ENCODE data around the gene SLC25A28. TPM values are rescaled to one million over a fixed set of nuclear protein-coding genes. Genes with fewer than 3 reads are reported as not detected.
"Not testable (repeated sequence)": the region's sequence is repeated elsewhere in the genome, so short reads cannot be mapped to it uniquely, and the experiment has no call there.

SLC25A28 gene
- total RNA-seq, 1 donor from 2014 or later, result 40.2 TPM

DNA sequence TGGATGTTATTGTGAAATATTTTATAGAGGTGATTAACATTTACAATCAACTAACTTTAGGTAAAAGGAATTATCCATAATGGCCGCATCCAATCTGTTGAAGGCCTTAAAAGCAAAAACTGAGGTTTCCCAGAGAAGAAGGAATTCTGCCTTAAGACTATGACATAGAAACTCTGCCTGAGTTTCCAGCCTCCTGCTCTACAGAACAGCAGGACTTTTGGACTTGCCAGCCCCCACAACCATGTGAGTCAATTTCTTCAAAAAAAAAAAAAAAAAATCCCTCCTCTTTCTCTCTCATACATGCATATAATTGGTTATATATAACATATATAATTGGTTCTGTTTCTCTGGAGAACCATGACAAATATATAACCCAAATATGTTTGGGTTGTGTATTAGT, 15.4 kb downstream of the SLC25A28 start:
- H3K4me3 Mint-ChIP-seq, result no peak overlapping the region
- TF ChIP-seq, protein P1, sequence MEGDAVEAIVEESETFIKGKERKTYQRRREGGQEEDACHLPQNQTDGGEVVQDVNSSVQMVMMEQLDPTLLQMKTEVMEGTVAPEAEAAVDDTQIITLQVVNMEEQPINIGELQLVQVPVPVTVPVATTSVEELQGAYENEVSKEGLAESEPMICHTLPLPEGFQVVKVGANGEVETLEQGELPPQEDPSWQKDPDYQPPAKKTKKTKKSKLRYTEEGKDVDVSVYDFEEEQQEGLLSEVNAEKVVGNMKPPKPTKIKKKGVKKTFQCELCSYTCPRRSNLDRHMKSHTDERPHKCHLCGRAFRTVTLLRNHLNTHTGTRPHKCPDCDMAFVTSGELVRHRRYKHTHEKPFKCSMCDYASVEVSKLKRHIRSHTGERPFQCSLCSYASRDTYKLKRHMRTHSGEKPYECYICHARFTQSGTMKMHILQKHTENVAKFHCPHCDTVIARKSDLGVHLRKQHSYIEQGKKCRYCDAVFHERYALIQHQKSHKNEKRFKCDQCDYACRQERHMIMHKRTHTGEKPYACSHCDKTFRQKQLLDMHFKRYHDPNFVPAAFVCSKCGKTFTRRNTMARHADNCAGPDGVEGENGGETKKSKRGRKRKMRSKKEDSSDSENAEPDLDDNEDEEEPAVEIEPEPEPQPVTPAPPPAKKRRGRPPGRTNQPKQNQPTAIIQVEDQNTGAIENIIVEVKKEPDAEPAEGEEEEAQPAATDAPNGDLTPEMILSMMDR (conservative IDR thresholded peaks at IDR 0.05), result no peak
- no peak for DNase-seq (ENCODE audit: low read depth, low spot score)
- peaks cover 3% of the 10 kb centered on the region for H3K9me3 Mint-ChIP-seq
- H3K36me3 Mint-ChIP-seq (ENCODE audit: low read depth), result peaks cover 3% of the 10 kb centered on the region
- H3K4me1 Mint-ChIP-seq, result no peaks in the 10 kb centered on the region
- H3K27me3 Mint-ChIP-seq (ENCODE audit: low read depth), result peaks cover 2% of the 10 kb centered on the region
- no peak overlapping the region for H3K27ac Mint-ChIP-seq (ENCODE audit: unreplicated experiment)

DNA sequence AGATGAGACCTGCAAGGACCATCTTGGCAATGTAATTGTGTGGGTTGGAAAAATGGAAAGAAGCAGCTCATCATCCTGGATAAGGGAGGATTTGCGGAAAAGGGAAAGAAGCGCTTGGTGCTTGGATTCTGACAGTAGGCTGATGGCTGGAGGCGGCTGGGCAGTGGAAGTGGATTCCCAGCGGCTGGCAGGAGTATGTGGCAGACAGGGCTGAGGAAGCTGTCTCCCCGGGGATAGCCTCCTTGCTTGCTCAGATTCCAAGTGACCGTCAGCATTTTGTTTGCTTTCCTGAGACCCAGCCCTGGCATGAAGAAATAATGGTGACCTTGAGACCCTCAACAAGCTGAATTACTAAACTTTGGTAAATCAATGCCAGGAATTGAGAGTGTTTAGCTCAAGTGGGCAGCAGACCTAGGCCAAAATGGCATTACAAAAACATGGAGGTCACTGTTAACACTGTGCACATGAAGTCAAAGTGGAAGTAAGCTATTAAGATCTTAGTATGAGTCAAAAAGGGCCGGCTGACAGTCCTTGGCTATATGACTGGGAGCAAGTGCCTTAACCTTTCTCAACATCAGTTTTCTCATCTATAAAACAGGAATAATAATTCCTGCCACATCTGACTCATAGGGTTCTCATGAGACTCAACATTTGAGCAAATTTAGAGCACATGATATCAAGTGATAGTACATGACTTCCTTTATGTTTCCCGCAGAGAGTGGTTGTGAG, 21.3 kb downstream of the SLC25A28 start:
- H3K36me3 Mint-ChIP-seq (ENCODE audit: low read depth), result no peaks in the 10 kb centered on the region
- no peaks in the 10 kb centered on the region for H3K4me1 Mint-ChIP-seq
- H3K27ac Mint-ChIP-seq (ENCODE audit: unreplicated experiment), result peak overlapping the region; percentile 22
- peaks cover 3% of the 10 kb centered on the region for H3K9me3 Mint-ChIP-seq
- DNase-seq (ENCODE audit: low read depth, low spot score), result no peak
- TF ChIP-seq, protein P1 (conservative IDR thresholded peaks at IDR 0.05), result no peak
- H3K27me3 Mint-ChIP-seq (ENCODE audit: low read depth), result peaks cover 20% of the 10 kb centered on the region
- H3K4me3 Mint-ChIP-seq, result no peak overlapping the region

GRCh38 chr10:99598011-99598410, 22.2 kb downstream of the SLC25A28 start:
- peaks cover 20% of the 10 kb centered on the region for H3K27me3 Mint-ChIP-seq (ENCODE audit: low read depth)
- peaks cover 3% of the 10 kb centered on the region for H3K9me3 Mint-ChIP-seq
- no peaks in the 10 kb centered on the region for H3K36me3 Mint-ChIP-seq (ENCODE audit: low read depth)
- no peak for DNase-seq (ENCODE audit: low read depth, low spot score)
- no peaks in the 10 kb centered on the region for H3K4me1 Mint-ChIP-seq
- TF ChIP-seq, protein P1 (conservative IDR thresholded peaks at IDR 0.05), result no peak
- H3K4me3 Mint-ChIP-seq, result no peak overlapping the region
- H3K27ac Mint-ChIP-seq (ENCODE audit: unreplicated experiment), result peak overlapping the region; percentile 27

- H3K36me3 Mint-ChIP-seq (ENCODE audit: low read depth); DNase-seq (ENCODE audit: low read depth, low spot score); H3K9me3 Mint-ChIP-seq; H3K4me3 Mint-ChIP-seq; H3K27ac Mint-ChIP-seq (ENCODE audit: unreplicated experiment); H3K4me1 Mint-ChIP-seq: not testable (repeated sequence)
- peaks cover 20% of the 10 kb centered on the region for H3K27me3 Mint-ChIP-seq (ENCODE audit: low read depth)
Measured at GRCh38 chr10:99596708-99597107, 23.5 kb downstream of the SLC25A28 start.

DNA sequence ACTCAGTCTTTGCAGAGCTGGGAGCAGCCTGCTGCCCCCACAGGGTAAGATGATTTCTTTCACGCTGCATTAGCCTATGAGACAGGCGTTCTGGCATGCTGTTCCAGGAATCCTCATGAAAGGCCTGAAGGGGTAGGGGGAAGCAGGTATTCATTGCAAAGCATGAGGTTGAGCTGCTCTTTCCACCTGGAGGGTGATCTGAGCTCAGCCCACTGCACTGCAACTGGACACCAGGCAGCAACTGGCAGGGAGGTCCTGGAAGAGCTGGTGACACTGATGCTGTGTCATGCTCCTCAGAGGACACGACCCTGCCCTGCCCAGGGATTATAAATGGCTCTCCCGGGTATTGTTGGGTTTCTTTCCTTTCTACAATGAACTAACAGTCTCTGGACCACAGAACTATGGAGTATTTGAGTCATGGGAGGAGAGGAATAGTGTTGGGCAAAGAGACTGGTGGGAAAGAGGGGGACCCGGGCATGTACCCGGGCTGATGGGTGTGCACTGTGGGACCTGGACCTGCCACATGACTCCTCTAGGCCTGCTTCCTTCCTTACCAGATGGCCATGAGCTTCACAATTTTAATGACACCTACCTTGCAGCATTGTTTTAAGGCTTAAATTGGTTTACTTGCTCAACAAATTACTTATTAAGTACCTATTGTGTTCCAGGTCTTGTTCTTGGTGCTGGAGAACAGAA, 24.3 kb downstream of the SLC25A28 start:
- H3K27ac Mint-ChIP-seq (ENCODE audit: unreplicated experiment), result no peak overlapping the region
- no peaks in the 10 kb centered on the region for H3K9me3 Mint-ChIP-seq
- H3K4me3 Mint-ChIP-seq, result no peak overlapping the region
- H3K4me1 Mint-ChIP-seq, result no peaks in the 10 kb centered on the region
- H3K27me3 Mint-ChIP-seq (ENCODE audit: low read depth), result peaks cover 22% of the 10 kb centered on the region
- no peaks in the 10 kb centered on the region for H3K36me3 Mint-ChIP-seq (ENCODE audit: low read depth)
- DNase-seq (ENCODE audit: low read depth, low spot score), result no peak
- TF ChIP-seq, protein P1 (conservative IDR thresholded peaks at IDR 0.05), result no peak

- no peak overlapping the region for H3K4me3 Mint-ChIP-seq
- TF ChIP-seq, protein P1 (conservative IDR thresholded peaks at IDR 0.05), result no peak
- H3K27me3 Mint-ChIP-seq (ENCODE audit: low read depth), result peaks cover 22% of the 10 kb centered on the region
- no peaks in the 10 kb centered on the region for H3K36me3 Mint-ChIP-seq (ENCODE audit: low read depth)
- no peaks in the 10 kb centered on the region for H3K9me3 Mint-ChIP-seq
- H3K4me1 Mint-ChIP-seq, result no peaks in the 10 kb centered on the region
- no peak for DNase-seq (ENCODE audit: low read depth, low spot score)
- no peak overlapping the region for H3K27ac Mint-ChIP-seq (ENCODE audit: unreplicated experiment)
Measured at GRCh38 chr10:99595236-99595635, 25.0 kb downstream of the SLC25A28 start.
